GM12873 (cell line): ENCODE results near the gene B3GNT5.

ENCODE experiments used
- CTCF ChIP-seq: IDR thresholded peaks from 2 replicates; pipeline ENCODE4 v1.5.1; 2012; ENCODE audit warnings: low read depth, mild to moderate bottlenecking, moderate library complexity, low read length, control low read depth; ENCODE audit not compliant: insufficient read depth; ENCODE audit errors: missing control alignments

The B3GNT5 gene

GRCh38 chr3:183212565-183212964, 40.5 kb upstream of the B3GNT5 start:
- no peak for TF ChIP-seq CTCF

GRCh38 chr3:183213415-183214276, 39.4 kb upstream of the B3GNT5 start:
- TF ChIP-seq CTCF, result no peak

- no peak for TF ChIP-seq CTCF
Observed at GRCh38 chr3:183214277-183214612, 38.8 kb upstream of the B3GNT5 start.

- no peak for TF ChIP-seq CTCF
Observed at GRCh38 chr3:183215591-183216202, 37.4 kb upstream of the B3GNT5 start.

GRCh38 chr3:183217548-183218332, 35.3 kb upstream of the B3GNT5 start:
- no peak for TF ChIP-seq CTCF

GRCh38 chr3:183218826-183219225, 34.2 kb upstream of the B3GNT5 start:
- no peak for TF ChIP-seq CTCF

GRCh38 chr3:183220828-183221227, 32.2 kb upstream of the B3GNT5 start:
- no peak for TF ChIP-seq CTCF
